Kidney epithelial cell (primary cell): Measurements from ENCODE around the gene GRIK4. TPM values are rescaled to one million over a fixed set of nuclear protein-coding genes. Genes with fewer than 3 reads are reported as not detected.
"Not testable (repeated sequence)": the region's sequence is repeated elsewhere in the genome, so short reads cannot be mapped to it uniquely, and the experiment has no call there.

Source experiments
- DNase-seq: peaks from one replicate; pipeline ENCODE4 v3.0.0-alpha.2; 2010; ENCODE audit warnings: low read depth
- H3K27me3 ChIP-seq: 2 replicates; pipeline ENCODE4 v1.6.0; 2011; ENCODE audit warnings: low read length; ENCODE audit not compliant: control insufficient read depth, insufficient read depth
- H3K36me3 ChIP-seq: 2 replicates; pipeline ENCODE4 v1.5.1; 2011; ENCODE audit warnings: low read length; ENCODE audit not compliant: control insufficient read depth, insufficient read depth
- H3K4me3 ChIP-seq: 2 replicates; pipeline ENCODE4 v1.5.1; 2011; ENCODE audit warnings: low read depth, mild to moderate bottlenecking, control low read depth, low read length
- total RNA-seq: library from RNA; depleted of rRNA; stranded (reverse); fragments of >200 nt; gene quantifications from 2 replicates; pipeline ENCODE4 v1.2.3, GENCODE V29; 2015
- TF ChIP-seq, protein P1 (sequence below): IDR thresholded peaks from 2 replicates; pipeline ENCODE4 v1.5.1; 2011; ENCODE audit warnings: mild to moderate bottlenecking, moderate library complexity, low read length, control low read depth, inconsistent platforms; ENCODE audit not compliant: insufficient read depth, poor library complexity, severe bottlenecking

Gene GRIK4
- total RNA-seq, 1 donor from 2014 or later = 0.17 TPM

GRCh38 chr11:120998581-120998980, 487.0 kb downstream of the GRIK4 start:
- Histone ChIP-seq H3K4me3 (no peak overlapping the region), H3K27me3 (no peaks in the 10 kb centered on the region), H3K36me3 (no peaks in the 10 kb centered on the region)
- TF ChIP-seq, protein P1, sequence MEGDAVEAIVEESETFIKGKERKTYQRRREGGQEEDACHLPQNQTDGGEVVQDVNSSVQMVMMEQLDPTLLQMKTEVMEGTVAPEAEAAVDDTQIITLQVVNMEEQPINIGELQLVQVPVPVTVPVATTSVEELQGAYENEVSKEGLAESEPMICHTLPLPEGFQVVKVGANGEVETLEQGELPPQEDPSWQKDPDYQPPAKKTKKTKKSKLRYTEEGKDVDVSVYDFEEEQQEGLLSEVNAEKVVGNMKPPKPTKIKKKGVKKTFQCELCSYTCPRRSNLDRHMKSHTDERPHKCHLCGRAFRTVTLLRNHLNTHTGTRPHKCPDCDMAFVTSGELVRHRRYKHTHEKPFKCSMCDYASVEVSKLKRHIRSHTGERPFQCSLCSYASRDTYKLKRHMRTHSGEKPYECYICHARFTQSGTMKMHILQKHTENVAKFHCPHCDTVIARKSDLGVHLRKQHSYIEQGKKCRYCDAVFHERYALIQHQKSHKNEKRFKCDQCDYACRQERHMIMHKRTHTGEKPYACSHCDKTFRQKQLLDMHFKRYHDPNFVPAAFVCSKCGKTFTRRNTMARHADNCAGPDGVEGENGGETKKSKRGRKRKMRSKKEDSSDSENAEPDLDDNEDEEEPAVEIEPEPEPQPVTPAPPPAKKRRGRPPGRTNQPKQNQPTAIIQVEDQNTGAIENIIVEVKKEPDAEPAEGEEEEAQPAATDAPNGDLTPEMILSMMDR = no peak
- DNase-seq = no peak

- H3K4me3 ChIP-seq = no peak overlapping the region
- TF ChIP-seq, protein P1 = no peak
- H3K36me3 ChIP-seq = no peaks in the 10 kb centered on the region
- no peaks in the 10 kb centered on the region for H3K27me3 ChIP-seq
- DNase-seq = no peak
Observed at GRCh38 chr11:121004206-121004840, 492.8 kb downstream of the GRIK4 start.

DNA sequence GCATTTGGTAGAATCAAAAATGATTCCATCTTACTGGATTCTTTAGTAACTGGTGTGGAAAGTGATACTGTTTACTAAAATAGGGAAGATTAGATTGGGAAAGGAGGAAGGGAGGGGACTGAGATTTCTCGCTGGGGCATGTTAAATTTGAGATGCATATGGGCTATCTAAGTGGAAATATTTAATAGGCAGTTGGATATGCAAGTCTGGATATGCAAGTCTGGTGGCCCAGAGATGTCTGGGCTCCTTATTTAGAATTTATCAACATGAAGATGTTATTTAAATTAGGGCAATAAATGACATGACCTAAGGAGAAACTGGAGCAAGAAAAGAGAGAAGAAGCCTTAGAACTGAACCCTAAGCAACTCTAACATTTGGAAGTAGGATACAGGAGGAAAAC, 495.4 kb downstream of the GRIK4 start:
- H3K27me3 ChIP-seq = no peaks in the 10 kb centered on the region
- TF ChIP-seq, protein P1 = no peak
- H3K4me3 ChIP-seq = no peak overlapping the region
- no peak for DNase-seq
- H3K36me3 ChIP-seq = no peaks in the 10 kb centered on the region

- DNase-seq = no peak
- Histone ChIP-seq H3K27me3 (no peaks in the 10 kb centered on the region), H3K36me3 (no peaks in the 10 kb centered on the region), H3K4me3 (no peak overlapping the region)
- TF ChIP-seq, protein P1 = no peak
Observed at GRCh38 chr11:121008551-121008950, 497.0 kb downstream of the GRIK4 start.

- H3K27me3 ChIP-seq = no peaks in the 10 kb centered on the region
- DNase-seq = no peak
- no peaks in the 10 kb centered on the region for H3K36me3 ChIP-seq
- TF ChIP-seq, protein P1 = no peak
- no peak overlapping the region for H3K4me3 ChIP-seq
Observed at GRCh38 chr11:121012091-121012490, 500.5 kb downstream of the GRIK4 start.

GRCh38 chr11:121018746-121019145, 507.2 kb downstream of the GRIK4 start:
- TF ChIP-seq, protein P1 = no peak
- no peaks in the 10 kb centered on the region for H3K36me3 ChIP-seq
- no peak overlapping the region for H3K4me3 ChIP-seq
- no peaks in the 10 kb centered on the region for H3K27me3 ChIP-seq
- no peak for DNase-seq

DNA sequence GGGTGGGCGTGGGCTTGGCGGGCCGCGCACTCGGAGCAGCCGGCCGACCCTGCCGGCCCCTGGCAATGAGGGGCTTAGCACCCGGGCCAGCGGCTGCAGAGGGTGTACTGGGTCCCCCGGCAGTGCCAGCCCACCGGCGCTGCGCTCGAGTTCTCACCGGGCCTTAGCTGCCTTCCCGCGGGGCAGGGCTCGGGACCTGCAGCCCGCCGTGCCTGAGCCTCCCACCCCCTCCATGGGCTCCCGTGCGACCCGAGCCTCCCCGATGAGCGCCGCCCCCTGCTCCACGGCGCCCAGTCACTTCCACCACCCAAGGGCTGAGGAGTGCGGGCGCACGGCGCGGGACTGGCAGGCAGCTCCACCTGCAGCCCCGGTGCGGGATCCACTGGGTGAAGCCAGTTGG, 510.2 kb downstream of the GRIK4 start:
- not testable (repeated sequence) for H3K36me3 ChIP-seq, H3K27me3 ChIP-seq, H3K4me3 ChIP-seq, DNase-seq
